Activated CD4-positive, alpha-beta T cell treated with anti-CD3 and anti-CD28 coated beads, Interleukin-2, amount 50 U/mL, for 24 hours (primary cell): Measurements from ENCODE around the gene HS6ST2.

Source experiments
- DNase-seq, 2 donors: peaks; one replicate each; pipeline ENCODE4 v3.0.0-alpha.2; 2020; ENCODE audit warnings: low read depth in 1 of 2, low spot score in 1 of 2

The HS6ST2 gene

GRCh38 chrX:132748268-132748667 is 210.2 kb downstream of the HS6ST2 start:
- DNase-seq: no peak

GRCh38 chrX:132745593-132745992 is 212.8 kb downstream of the HS6ST2 start:
- DNase-seq: no peak

GRCh38 chrX:132744470-132744869 is 214.0 kb downstream of the HS6ST2 start:
- DNase-seq: no peak

GRCh38 chrX:132743086-132743485 is 215.3 kb downstream of the HS6ST2 start:
- DNase-seq: no peak

DNA sequence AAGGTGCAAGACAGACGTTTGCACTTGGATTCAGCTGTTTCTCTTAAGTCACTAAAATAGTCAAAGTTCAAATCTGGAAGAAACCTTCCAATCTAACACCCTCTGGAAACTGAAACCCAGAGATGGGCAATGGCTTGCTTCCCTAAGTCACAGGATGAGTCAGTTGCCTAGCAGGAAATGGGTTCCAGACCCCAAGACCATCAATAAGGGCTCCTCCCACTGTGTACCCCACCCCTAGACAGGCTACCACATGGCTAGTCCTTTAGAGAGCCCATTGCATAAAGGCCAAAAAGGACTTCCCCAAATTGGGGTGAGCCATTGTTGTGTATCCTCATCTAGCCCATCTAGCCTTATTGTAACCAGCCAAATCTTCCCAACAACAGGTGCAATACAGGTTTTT is 216.2 kb downstream of the HS6ST2 start:
- DNase-seq: no peak

GRCh38 chrX:132741689-132742088 is 216.7 kb downstream of the HS6ST2 start:
- DNase-seq: no peak

DNA sequence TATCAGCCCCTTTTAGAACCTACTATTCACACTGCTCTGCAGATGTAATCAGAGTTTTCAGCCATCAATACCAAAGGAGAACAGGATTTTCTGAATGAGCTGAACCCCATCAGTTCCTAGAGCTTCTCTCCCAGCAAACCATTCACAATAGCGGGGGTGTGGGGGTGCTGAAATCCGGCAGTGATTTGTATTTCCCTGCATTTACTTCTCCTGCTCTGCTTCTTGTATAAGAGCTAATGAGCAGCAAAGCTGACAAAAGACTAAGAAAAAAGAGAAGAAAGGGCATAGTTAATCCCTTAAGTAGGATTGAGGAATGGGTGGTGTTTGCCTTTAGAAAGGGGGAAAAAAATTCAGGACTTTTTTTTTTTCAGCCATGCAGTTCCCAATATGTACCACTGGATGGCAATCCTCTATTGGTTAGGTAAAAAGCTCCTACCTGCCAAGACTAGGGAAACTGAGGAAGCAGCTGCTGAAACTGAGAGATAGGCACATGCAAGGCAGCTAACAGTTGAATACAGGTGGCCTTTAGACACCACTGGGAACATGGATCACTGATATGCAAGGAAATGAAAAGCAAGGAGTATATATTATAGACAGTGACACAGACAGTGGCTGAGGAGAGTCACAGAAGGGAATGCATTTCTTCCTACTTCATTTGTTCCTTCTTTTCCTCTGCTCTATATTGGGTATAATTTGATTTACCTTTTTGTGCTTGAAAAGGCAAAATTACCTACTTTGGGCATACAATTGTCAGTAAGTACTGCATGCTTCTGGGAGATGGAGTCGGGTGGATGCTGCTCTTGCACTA is 217.9 kb downstream of the HS6ST2 start:
- DNase-seq: no peak

- DNase-seq: no peak
Observed at GRCh38 chrX:132738951-132739350, 219.5 kb downstream of the HS6ST2 start.

DNA sequence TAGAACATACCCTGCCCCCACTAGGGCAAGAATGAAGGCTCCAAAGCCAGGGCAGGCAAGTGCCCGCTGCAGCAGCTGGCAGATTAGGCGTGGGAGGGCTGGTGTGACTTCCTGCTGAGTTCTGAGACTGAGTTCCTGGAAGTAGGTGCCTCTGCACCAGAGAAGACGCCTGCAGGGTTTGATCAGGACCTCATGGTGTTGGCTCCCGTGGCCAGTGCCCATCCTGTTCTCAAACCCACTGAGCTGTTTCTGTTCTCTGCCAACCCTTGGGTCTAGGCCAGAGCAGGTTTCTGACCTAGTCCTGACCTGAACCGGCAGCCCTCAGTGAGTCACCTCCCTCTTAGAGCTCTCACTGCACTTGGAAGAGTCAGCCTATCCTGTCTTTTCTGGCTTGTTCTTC is 220.7 kb downstream of the HS6ST2 start:
- DNase-seq: peak in 1 of 2 donors; percentile 0

DNA sequence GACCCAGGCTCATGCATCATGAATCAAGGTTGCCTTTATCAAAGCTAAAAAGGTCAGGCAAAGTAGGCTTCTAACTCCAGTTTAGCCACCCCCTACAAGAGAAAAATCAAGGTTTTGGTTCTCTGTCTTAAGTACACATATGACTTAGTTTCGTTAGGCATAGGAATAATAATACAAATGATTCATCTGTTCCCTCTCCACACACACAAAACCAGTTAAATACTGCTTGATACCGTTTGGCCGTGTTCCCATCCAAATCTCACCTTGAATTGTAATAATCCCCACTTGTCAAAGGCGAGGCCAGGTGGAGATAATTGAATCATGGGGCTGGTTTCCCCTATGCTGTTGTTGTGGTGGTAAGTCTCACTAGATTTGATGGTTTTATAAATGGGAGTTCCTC is 226.2 kb downstream of the HS6ST2 start:
- DNase-seq: no peak

DNA sequence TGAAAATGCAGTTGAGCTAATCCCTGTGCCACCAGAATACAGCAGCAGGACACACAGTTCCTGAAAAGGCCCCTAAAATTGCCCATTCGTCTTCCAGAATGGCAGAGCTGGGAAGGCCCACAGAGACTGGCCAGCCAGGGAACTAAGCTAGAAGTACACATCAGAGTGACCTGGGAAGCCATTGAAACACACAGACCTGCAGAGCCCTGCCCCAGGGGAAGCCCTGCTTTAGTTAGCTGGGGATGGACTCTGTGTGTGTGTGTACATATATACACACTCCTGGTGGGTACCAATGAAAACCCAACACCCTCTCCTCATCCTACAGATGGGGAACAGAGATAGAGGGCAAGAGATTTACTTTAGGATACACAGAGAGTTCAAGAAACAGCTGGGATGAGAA is 227.7 kb downstream of the HS6ST2 start:
- DNase-seq: no peak

GRCh38 chrX:132730266-132730665 is 228.2 kb downstream of the HS6ST2 start:
- no peak for DNase-seq

DNA sequence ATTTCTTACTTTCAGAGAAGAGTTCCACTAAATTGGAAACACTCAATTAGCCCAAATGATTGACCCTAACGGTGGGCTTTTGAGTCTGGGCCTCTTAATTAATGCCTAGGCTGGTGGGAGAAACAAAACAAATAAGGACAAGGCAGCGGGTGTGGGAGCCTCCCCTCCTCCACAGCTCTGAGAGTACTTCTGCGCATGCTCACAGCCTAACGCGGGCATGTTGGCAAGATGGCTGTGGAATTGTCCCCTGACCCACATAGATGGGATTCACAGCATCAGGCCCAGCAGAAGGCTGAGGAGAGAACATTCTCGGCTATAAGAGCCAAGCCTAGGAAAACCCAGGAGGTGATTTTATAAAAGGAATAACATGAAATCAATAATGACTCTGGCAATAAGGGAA is 230.1 kb downstream of the HS6ST2 start:
- DNase-seq: no peak

DNA sequence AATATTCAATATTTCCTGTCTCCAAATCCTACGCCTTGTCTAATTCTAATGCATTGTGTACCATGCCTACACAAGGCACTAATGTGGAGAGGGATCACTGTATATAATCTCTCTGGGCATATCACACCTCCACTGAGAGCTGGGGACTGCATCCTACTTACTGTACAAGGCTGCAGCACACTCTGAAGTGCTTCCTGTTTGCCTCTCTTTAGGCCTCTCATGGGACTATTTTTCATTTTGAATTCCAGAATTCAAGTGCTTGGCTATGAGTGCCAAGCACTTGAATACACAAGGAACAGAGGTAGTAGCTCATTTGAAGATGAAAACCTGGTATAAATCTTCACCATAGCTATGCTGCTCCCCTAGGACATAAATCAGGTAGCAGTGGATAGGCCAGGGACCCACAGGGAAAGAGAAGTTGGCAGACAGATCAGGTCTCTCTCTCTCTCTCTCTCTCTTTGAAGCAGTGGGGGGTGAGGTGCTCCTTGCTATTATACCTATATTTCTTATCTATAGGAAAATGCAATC is 239.9 kb downstream of the HS6ST2 start:
- DNase-seq: no peak

- no peak for DNase-seq
Observed at GRCh38 chrX:132716006-132716405, 242.4 kb downstream of the HS6ST2 start.

- DNase-seq: no peak
Observed at GRCh38 chrX:132714913-132715312, 243.5 kb downstream of the HS6ST2 start.

GRCh38 chrX:132712350-132712749 is 246.1 kb downstream of the HS6ST2 start:
- DNase-seq: no peak

GRCh38 chrX:132710656-132711155 is 247.7 kb downstream of the HS6ST2 start:
- no peak for DNase-seq

DNA sequence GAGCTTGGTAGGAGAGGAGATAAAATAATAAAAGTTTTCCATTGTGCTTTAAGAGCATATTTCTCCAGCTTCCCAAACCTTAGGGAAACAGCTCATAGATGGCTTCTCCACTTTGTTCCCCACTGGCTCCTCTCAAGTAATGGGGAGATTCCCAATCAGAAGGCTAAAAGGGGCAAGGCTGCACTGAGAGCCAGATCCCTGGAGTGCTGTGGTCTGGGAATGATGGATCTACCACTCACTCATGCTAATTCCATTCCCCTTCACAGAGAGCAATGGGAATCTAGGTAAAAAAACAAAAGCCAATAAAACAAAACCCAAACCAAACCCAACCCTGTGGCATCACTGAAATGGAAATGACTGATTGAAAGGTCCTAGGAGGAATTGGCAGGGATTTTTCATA is 249.9 kb downstream of the HS6ST2 start:
- DNase-seq: no peak

- no peak for DNase-seq
Observed at GRCh38 chrX:132704769-132705168, 253.7 kb downstream of the HS6ST2 start.

GRCh38 chrX:132694382-132694781 is 264.0 kb downstream of the HS6ST2 start:
- DNase-seq: no peak

DNA sequence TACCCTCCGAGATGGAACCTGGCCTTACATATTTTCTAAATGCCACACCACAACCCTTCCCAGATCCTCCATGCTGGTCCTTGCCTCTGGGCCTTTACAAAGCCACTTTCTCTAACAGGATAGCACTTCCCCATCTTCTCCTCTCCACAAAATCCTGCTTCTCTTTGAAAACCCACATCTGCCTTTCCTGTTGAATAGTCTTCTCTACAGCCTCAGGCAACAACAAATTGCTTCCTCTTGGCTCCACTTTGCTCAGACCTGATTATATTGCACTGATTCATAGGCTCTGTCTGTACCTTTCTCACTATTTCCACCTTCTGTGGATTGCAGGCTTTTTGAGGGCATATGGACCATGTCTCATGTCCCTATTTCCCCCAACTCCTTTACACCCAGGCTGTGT is 265.9 kb downstream of the HS6ST2 start:
- DNase-seq: no peak

DNA sequence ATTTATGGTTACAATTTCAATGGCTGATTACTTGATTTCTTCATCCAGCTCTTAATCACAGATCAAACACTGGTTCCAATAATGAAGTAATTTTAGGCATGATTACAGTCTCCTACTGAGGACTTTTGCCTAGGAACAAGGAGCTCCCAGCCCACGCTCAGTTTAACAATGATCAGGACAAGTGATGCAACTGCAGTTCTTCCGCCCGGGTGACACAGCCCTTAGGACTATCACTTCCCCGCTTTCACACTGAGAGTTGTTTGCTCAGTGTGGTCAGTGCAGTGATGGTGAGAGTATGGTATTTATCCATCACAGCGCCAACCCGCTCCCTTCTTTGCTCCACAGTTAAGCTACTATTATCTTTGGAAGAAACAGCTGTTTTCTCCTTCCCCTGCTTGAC is 266.4 kb downstream of the HS6ST2 start:
- DNase-seq: no peak
